Measurements from ENCODE around the gene EVI2B.
"Not testable (repeated sequence)": the region's sequence is repeated elsewhere in the genome, so short reads cannot be mapped to it uniquely, and the experiment has no call there.

Gene EVI2B

GRCh38 chr17:31266042-31266441 lies 47.8 kb downstream of the EVI2B start:
- DNase-seq: no peak

GRCh38 chr17:31262923-31263322 lies 50.9 kb downstream of the EVI2B start:
- DNase-seq: not testable (repeated sequence)

GRCh38 chr17:31261601-31262000 lies 52.3 kb downstream of the EVI2B start:
- no peak for DNase-seq

DNA sequence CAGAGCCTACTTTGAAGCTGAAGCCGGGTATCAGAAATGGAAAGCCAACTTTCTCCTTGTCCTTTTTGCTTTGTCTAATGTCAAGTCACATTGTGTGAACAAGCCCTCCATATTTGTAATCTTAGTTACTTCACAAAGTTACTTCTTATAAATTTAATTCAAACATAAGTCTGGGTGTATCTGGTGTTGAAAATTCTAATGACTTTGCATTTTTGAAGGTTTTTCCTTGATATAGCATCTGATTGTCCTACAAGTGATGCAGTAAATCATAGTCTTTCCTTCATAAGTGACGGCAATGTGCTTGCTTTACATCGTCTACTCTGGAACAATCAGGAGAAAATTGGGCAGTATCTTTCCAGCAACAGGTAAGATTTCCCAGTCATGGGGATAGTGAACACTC lies 53.7 kb downstream of the EVI2B start:
- DNase-seq: no peak

- no peak for DNase-seq
Observed at GRCh38 chr17:31256936-31257335, 56.9 kb downstream of the EVI2B start.

GRCh38 chr17:31254654-31255053 lies 59.2 kb downstream of the EVI2B start:
- DNase-seq: no peak
